Astrocyte (in vitro differentiated cells and primary cell): ENCODE data around the gene LINS1. TPM values are rescaled to one million over a fixed set of nuclear protein-coding genes. Genes with fewer than 3 reads are reported as not detected.

Experiments used
- DNase-seq: peaks from one replicate; pipeline ENCODE4 v3.0.0-alpha.2; 2010; ENCODE audit warnings: low read depth
- FAIRE-seq: peaks from 2 replicates; lab custom pipeline; 2011; peaks lifted over from hg19 to GRCh38; lab: Jason Lieb, UNC
- H2AFZ ChIP-seq: 2 replicates; pipeline ENCODE4 v1.6.0; 2012; ENCODE audit warnings: low read depth, low read length, inconsistent platforms
- H3K27ac ChIP-seq: 2 replicates; pipeline ENCODE4 v1.5.1; 2011; ENCODE audit warnings: low read depth, low read length, inconsistent platforms
- H3K27me3 ChIP-seq: 2 replicates; pipeline ENCODE4 v1.6.0; 2011; ENCODE audit warnings: low read length, inconsistent platforms; ENCODE audit not compliant: insufficient read depth
- H3K36me3 ChIP-seq: 2 replicates; pipeline ENCODE4 v1.5.1; 2011; ENCODE audit warnings: low read length, inconsistent platforms; ENCODE audit not compliant: insufficient read depth
- H3K4me1 ChIP-seq: 2 replicates; pipeline ENCODE4 v1.5.1; 2011; ENCODE audit warnings: low read length, inconsistent platforms; ENCODE audit not compliant: insufficient read depth
- H3K4me2 ChIP-seq: 2 replicates; pipeline ENCODE4 v1.6.0; 2012; ENCODE audit warnings: low read length, inconsistent platforms
- H3K4me3 ChIP-seq: 2 replicates; pipeline ENCODE4 v1.5.1; 2011; ENCODE audit warnings: low read depth, mild to moderate bottlenecking, low read length, inconsistent platforms; ENCODE audit not compliant: insufficient read depth
- H3K79me2 ChIP-seq: 2 replicates; pipeline ENCODE4 v1.6.0; 2012; ENCODE audit warnings: mild to moderate bottlenecking, low read length, inconsistent platforms; ENCODE audit not compliant: insufficient read depth
- H3K9ac ChIP-seq: 2 replicates; pipeline ENCODE4 v1.6.0; 2012; ENCODE audit warnings: mild to moderate bottlenecking, low read length, inconsistent platforms
- H3K9me3 ChIP-seq: 2 replicates; pipeline ENCODE4 v1.5.1; 2012; ENCODE audit warnings: low read depth, mild to moderate bottlenecking, low read length, inconsistent platforms; ENCODE audit not compliant: insufficient read depth
- H4K20me1 ChIP-seq: 2 replicates; pipeline ENCODE4 v1.6.0; 2012; ENCODE audit warnings: low read length, inconsistent platforms; ENCODE audit not compliant: insufficient read depth
- H3K27ac Mint-ChIP-seq: one replicate; pipeline ENCODE4 v1.8.0; 2021; ENCODE audit warnings: mild to moderate bottlenecking, mixed read lengths; ENCODE audit not compliant: unreplicated experiment
- H3K27me3 Mint-ChIP-seq: one replicate; pipeline ENCODE4 v1.8.0; 2021; ENCODE audit warnings: low read depth, mixed read lengths; ENCODE audit not compliant: unreplicated experiment
- H3K36me3 Mint-ChIP-seq: one replicate; pipeline ENCODE4 v1.8.0; 2021; ENCODE audit warnings: low read depth, mixed read lengths; ENCODE audit not compliant: unreplicated experiment
- H3K4me1 Mint-ChIP-seq: one replicate; pipeline ENCODE4 v1.8.0; 2021; ENCODE audit warnings: low read depth, mixed read lengths; ENCODE audit not compliant: unreplicated experiment
- H3K4me3 Mint-ChIP-seq: one replicate; pipeline ENCODE4 v1.8.0; 2021; ENCODE audit warnings: mild to moderate bottlenecking, moderate library complexity, mixed read lengths; ENCODE audit not compliant: unreplicated experiment
- H3K9me3 Mint-ChIP-seq: one replicate; pipeline ENCODE4 v1.8.0; 2021; ENCODE audit warnings: mild to moderate bottlenecking, mixed read lengths; ENCODE audit not compliant: unreplicated experiment
- CTCF ChIP-seq: IDR thresholded peaks from 2 replicates; pipeline ENCODE4 v1.5.1; 2011; ENCODE audit warnings: low read depth, mild to moderate bottlenecking, inconsistent platforms, low read length, moderate library complexity; ENCODE audit not compliant: insufficient read depth
- EZH2 ChIP-seq: IDR thresholded peaks from 2 replicates; pipeline ENCODE4 v1.6.1; 2012; ENCODE audit warnings: mild to moderate bottlenecking, low read length, inconsistent platforms; ENCODE audit not compliant: insufficient read depth
- total RNA-seq: library from RNA; stranded (reverse); gene quantifications from 2 replicates; pipeline ENCODE4 v1.2.1, GENCODE V29; 2021

LINS1 gene
- total RNA-seq, 1 donor from 2014 or later: 10.7 TPM

- Histone ChIP-seq H3K9me3 (no peaks in the 10 kb centered on the region), H3K4me3 (no peak overlapping the region), H3K79me2 (peaks cover 64% of the 10 kb centered on the region), H3K27ac (no peak overlapping the region), H2AFZ (no peak overlapping the region), H4K20me1 (peaks cover 65% of the 10 kb centered on the region), H3K4me2 (no peak overlapping the region), H3K4me1 (no peaks in the 10 kb centered on the region), H3K27me3 (no peaks in the 10 kb centered on the region), H3K36me3 (no peaks in the 10 kb centered on the region), H3K9ac (no peak overlapping the region)
- no peaks in the 10 kb centered on the region for H3K36me3 Mint-ChIP-seq
- TF ChIP-seq CTCF (no peak), EZH2 (no peak)
- H3K4me1 Mint-ChIP-seq: peaks cover 3% of the 10 kb centered on the region
- no peak overlapping the region for H3K4me3 Mint-ChIP-seq
- no peaks in the 10 kb centered on the region for H3K27me3 Mint-ChIP-seq
- no peak overlapping the region for H3K27ac Mint-ChIP-seq
- FAIRE-seq (no peak), DNase-seq (no peak)
- no peaks in the 10 kb centered on the region for H3K9me3 Mint-ChIP-seq
These were observed 33.6 kb upstream of the LINS1 start for GRCh38 chr15:100635406-100636071.

- Histone ChIP-seq H3K27me3 (no peaks in the 10 kb centered on the region), H2AFZ (no peak overlapping the region), H3K79me2 (peaks cover 59% of the 10 kb centered on the region), H3K4me2 (no peak overlapping the region), H3K36me3 (no peaks in the 10 kb centered on the region), H4K20me1 (peaks cover 55% of the 10 kb centered on the region), H3K27ac (no peak overlapping the region), H3K9me3 (no peaks in the 10 kb centered on the region), H3K9ac (no peak overlapping the region), H3K4me1 (no peaks in the 10 kb centered on the region), H3K4me3 (no peak overlapping the region)
- Mint-ChIP-seq H3K4me1 (peaks cover 3% of the 10 kb centered on the region), H3K27me3 (no peaks in the 10 kb centered on the region), H3K27ac (no peak overlapping the region), H3K4me3 (no peak overlapping the region), H3K36me3 (no peaks in the 10 kb centered on the region), H3K9me3 (no peaks in the 10 kb centered on the region)
- TF ChIP-seq CTCF: no peak
- TF ChIP-seq EZH2: no peak
- FAIRE-seq (no peak), DNase-seq (no peak)
These were observed 31.7 kb upstream of the LINS1 start for GRCh38 chr15:100633763-100634075.

GRCh38 chr15:100631831-100632230, 29.8 kb upstream of the LINS1 start:
- no peak overlapping the region for H3K27ac Mint-ChIP-seq
- Histone ChIP-seq H3K79me2 (peaks cover 52% of the 10 kb centered on the region), H3K4me2 (no peak overlapping the region), H4K20me1 (peaks cover 52% of the 10 kb centered on the region), H3K4me3 (no peak overlapping the region), H3K4me1 (no peaks in the 10 kb centered on the region), H3K36me3 (no peaks in the 10 kb centered on the region), H2AFZ (no peak overlapping the region), H3K9me3 (no peaks in the 10 kb centered on the region), H3K9ac (no peak overlapping the region), H3K27me3 (no peaks in the 10 kb centered on the region), H3K27ac (no peak overlapping the region)
- TF ChIP-seq EZH2 (no peak), CTCF (no peak)
- no peak overlapping the region for H3K4me3 Mint-ChIP-seq
- H3K9me3 Mint-ChIP-seq: no peaks in the 10 kb centered on the region
- H3K36me3 Mint-ChIP-seq: no peaks in the 10 kb centered on the region
- no peaks in the 10 kb centered on the region for H3K27me3 Mint-ChIP-seq
- no peak for DNase-seq
- peaks cover 3% of the 10 kb centered on the region for H3K4me1 Mint-ChIP-seq
- no peak for FAIRE-seq
